GM18951 (cell line): ENCODE measurements around the gene SLC11A2.
"Not testable (repeated sequence)": the region's sequence is repeated elsewhere in the genome, so short reads cannot be mapped to it uniquely, and the experiment has no call there.

Source experiments
- POLR2A ChIP-seq: IDR thresholded peaks from 4 replicates; pipeline ENCODE4 v1.6.1; 2011; ENCODE audit warnings: mild to moderate bottlenecking; ENCODE audit not compliant: insufficient read length, insufficient read depth; ENCODE audit errors: extremely low read depth
- in situ Hi-C: fragments of 300-500 bp; cut with MboI; formaldehyde crosslinking; loops from one replicate; pipeline ENCODE4 v1.12.0; 2022; ENCODE audit warnings: low sequenced_read_pairs, mixed read lengths, inconsistent platforms; ENCODE audit not compliant: unreplicated experiment

SLC11A2 gene

GRCh38 chr12:50980545-50980944 lies 45.6 kb downstream of the SLC11A2 start:
- in situ Hi-C loops, result loop anchor here (10.0 kb wide), 1 partner anchor 156 kb away; no protein-coding TSS in a partner anchor
- no peak for TF ChIP-seq POLR2A

- no peak for TF ChIP-seq POLR2A
- in situ Hi-C loops, result loop anchor here (10.0 kb wide), 1 partner anchor 155 kb away; no protein-coding TSS in a partner anchor
Measured at GRCh38 chr12:50979369-50980052, 46.7 kb downstream of the SLC11A2 start.

GRCh38 chr12:50971946-50972345 lies 54.2 kb downstream of the SLC11A2 start:
- in situ Hi-C loops, result no loop called here
- TF ChIP-seq POLR2A, result no peak

GRCh38 chr12:50964432-50964831 lies 61.8 kb downstream of the SLC11A2 start:
- in situ Hi-C loops, result no loop called here
- no peak for TF ChIP-seq POLR2A

GRCh38 chr12:50961708-50962107 lies 64.5 kb downstream of the SLC11A2 start:
- in situ Hi-C loops, result no loop called here
- TF ChIP-seq POLR2A, result no peak

- TF ChIP-seq POLR2A, result no peak
- in situ Hi-C loops, result no loop called here
Measured at GRCh38 chr12:50960130-50960529, 66.1 kb downstream of the SLC11A2 start.

- in situ Hi-C loops, result no loop called here
- TF ChIP-seq POLR2A, result no peak
Measured at GRCh38 chr12:50955697-50956096, 70.5 kb downstream of the SLC11A2 start.

- no peak for TF ChIP-seq POLR2A
- in situ Hi-C loops, result no loop called here
Measured at GRCh38 chr12:50955288-50955687, 70.9 kb downstream of the SLC11A2 start.

GRCh38 chr12:50954789-50955188 lies 71.4 kb downstream of the SLC11A2 start:
- in situ Hi-C loops, result not testable (repeated sequence)

- in situ Hi-C loops, result no loop called here
Measured at GRCh38 chr12:50953047-50953446, 73.1 kb downstream of the SLC11A2 start.

GRCh38 chr12:50952510-50952909 lies 73.7 kb downstream of the SLC11A2 start, which contains the start of gene HIGD1C:
HIGD1C (plus strand) TSS chr12:50952544; CDS start chr12:50953999, 1,455 bp downstream.
- in situ Hi-C loops, result no loop called here
- TF ChIP-seq POLR2A, result no peak

More at GRCh38 chr12:50953047-50953446, 73.1 kb downstream of the SLC11A2 start:
- TF ChIP-seq POLR2A, result no peak

- no peak for TF ChIP-seq POLR2A
- in situ Hi-C loops, result no loop called here
Measured at GRCh38 chr12:50951112-50951511, 75.1 kb downstream of the SLC11A2 start.

- no peak for TF ChIP-seq POLR2A
- in situ Hi-C loops, result no loop called here
Measured at GRCh38 chr12:50949801-50950302, 76.3 kb downstream of the SLC11A2 start.

GRCh38 chr12:50948798-50949197 lies 77.4 kb downstream of the SLC11A2 start:
- in situ Hi-C loops, result no loop called here
- no peak for TF ChIP-seq POLR2A
